ENCODE data around the gene PBX3. TPM values are rescaled to one million over a fixed set of nuclear protein-coding genes. Genes with fewer than 3 reads are reported as not detected.

Gene PBX3
- total and polyA plus RNA-seq, 10 of the 15 experiments (the other 5 are each of a cell fraction or from before 2014, with no cell fraction given): 6.7 to 146 (median 22.2) TPM

DNA sequence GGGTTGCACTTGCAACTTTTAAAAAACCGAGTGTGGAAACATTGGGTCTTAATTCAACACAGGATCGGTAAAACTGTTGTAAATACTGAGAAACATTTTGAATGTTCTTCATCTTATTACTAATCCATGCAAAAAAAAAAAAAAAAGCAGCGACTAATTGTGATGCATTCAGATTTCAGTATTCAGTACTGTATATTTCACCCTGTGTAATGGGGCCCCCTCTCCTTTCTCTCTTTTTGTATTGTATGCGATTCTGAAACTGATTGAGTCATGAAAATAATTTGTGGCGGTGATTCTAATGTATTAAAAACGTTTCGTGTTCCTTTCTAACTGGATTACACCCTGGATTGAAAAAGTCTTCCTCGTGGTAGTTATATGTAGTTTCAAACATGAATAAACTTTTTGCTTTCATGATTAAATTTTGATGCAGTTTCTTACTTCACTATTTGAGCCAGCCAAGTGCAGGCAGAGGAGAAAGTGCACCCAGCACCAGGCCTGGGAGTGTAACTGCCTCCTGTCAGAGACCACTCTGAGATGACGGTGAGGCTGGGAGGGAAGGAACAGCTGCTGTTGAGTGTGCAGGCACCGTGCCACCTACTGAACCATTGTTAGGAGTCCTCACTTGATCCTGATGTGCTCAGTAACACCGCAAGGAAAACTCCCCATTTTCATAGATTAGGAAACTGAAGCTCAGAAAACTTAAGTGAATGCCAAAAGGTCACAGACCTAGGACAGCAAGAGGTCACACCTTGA, 220.0 kb downstream of the PBX3 start (continued):
- TF ChIP-seq, protein P1, sequence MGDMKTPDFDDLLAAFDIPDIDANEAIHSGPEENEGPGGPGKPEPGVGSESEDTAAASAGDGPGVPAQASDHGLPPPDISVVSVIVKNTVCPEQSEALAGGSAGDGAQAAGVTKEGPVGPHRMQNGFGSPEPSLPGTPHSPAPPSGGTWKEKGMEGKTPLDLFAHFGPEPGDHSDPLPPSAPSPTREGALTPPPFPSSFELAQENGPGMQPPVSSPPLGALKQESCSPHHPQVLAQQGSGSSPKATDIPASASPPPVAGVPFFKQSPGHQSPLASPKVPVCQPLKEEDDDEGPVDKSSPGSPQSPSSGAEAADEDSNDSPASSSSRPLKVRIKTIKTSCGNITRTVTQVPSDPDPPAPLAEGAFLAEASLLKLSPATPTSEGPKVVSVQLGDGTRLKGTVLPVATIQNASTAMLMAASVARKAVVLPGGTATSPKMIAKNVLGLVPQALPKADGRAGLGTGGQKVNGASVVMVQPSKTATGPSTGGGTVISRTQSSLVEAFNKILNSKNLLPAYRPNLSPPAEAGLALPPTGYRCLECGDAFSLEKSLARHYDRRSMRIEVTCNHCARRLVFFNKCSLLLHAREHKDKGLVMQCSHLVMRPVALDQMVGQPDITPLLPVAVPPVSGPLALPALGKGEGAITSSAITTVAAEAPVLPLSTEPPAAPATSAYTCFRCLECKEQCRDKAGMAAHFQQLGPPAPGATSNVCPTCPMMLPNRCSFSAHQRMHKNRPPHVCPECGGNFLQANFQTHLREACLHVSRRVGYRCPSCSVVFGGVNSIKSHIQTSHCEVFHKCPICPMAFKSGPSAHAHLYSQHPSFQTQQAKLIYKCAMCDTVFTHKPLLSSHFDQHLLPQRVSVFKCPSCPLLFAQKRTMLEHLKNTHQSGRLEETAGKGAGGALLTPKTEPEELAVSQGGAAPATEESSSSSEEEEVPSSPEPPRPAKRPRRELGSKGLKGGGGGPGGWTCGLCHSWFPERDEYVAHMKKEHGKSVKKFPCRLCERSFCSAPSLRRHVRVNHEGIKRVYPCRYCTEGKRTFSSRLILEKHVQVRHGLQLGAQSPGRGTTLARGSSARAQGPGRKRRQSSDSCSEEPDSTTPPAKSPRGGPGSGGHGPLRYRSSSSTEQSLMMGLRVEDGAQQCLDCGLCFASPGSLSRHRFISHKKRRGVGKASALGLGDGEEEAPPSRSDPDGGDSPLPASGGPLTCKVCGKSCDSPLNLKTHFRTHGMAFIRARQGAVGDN (IDR thresholded peaks at IDR 0.05): no peak

DNA sequence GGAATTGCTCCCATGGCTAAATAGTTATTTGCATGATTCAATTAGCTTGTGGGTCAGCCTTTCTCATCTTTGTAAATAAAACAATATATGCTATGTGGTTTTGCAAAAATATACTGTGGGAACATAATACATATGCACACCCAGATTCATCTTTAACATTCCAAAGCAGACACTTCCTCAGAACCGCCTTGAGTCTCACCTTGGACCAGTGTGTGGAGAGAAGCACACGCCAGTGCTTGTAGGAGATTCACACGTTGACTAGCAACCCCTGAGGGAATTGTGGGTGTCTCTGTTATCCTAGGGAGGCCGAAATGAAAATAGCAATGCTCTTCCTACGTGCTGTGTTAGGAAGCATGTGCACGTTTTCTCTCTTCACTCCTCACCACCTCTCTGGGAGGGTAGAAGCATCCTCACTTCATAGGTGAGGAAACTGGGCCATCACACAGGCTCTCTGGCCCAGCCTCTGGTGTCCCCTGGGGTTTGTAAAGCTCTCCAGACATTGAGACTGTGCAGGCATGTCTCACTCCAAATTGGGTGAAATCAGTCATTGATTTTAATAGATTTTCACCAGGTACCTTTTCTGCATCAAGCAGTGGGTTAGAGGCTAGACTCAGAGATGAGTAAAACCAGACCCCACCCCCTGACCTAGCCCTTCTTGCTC, 221.7 kb downstream of the PBX3 start:
- ChIA-PET POLR2A (no interaction called here), SMC1A (ENCODE audit: uncharacterized antibody, unreplicated experiment) (interaction anchor here (1.3 kb wide), 1 partner anchor 10 kb away, joined by 4 read pairs; no protein-coding TSS in a partner anchor), CTCF (no interaction called here), RAD21 (ENCODE audit: unreplicated experiment) (no interaction called here)
- TF ChIP-seq MEF2B (IDR thresholded peaks at IDR 0.05; ENCODE audit: partially characterized antibody, poor library complexity, severe bottlenecking) (peak; percentile 83), CREB1 (IDR thresholded peaks at IDR 0.05; ENCODE audit: low read depth) (no peak), POLR2A (IDR thresholded peaks at IDR 0.05; ENCODE audit: low read depth, low read length) (0 out of 2 replicates have a peak, but pooled peaks have one; percentile 23)
- Histone ChIP-seq H3K27me3 (replicated peaks in 1 of 2; ENCODE audit: control insufficient read depth in 2 of 2, insufficient read depth in 2 of 2, low read length in 1 of 2) (no peaks in the 10 kb centered on the region), H3K36me3 (ENCODE audit: control insufficient read depth in 2 of 2, insufficient read depth in 2 of 2, low read length in 1 of 2) (peaks cover 6 to 16% of the 10 kb centered on the region in 2 experiments), H4K20me1 (ENCODE audit: control insufficient read depth, insufficient read depth) (no peaks in the 10 kb centered on the region), H3K27ac (ENCODE audit: control insufficient read depth, insufficient read depth) (no peak overlapping the region), H3K4me1 (ENCODE audit: control insufficient read depth, insufficient read depth, low read length) (no peaks in the 10 kb centered on the region), H2AFZ (ENCODE audit: control insufficient read depth, low read depth, low read length) (no peak overlapping the region), H3K79me2 (ENCODE audit: control insufficient read depth, insufficient read depth, low read length) (no peaks in the 10 kb centered on the region), H3K9me3 (replicated peaks; ENCODE audit: control insufficient read depth, insufficient read depth, low read length) (no peaks in the 10 kb centered on the region), H3K9ac (ENCODE audit: control insufficient read depth, insufficient read depth, low read length) (no peak overlapping the region), H3K4me2 (ENCODE audit: control insufficient read depth, insufficient read depth) (no peak overlapping the region), H3K4me3 (no peak overlapping the region)
- FAIRE-seq: no peak
- in situ Hi-C loops (cut with MboI) (no loop called here), intact Hi-C loops (cut with micrococcal nuclease; ENCODE audit: unreplicated experiment) (no loop called here)
- no TSS peak for BruUV-seq (replicated peaks)
- no peak for DNase-seq (ENCODE audit: low read depth, low spot score)
- peak; percentile 40 for ATAC-seq
- WGBS (ENCODE audit: insufficient coverage, insufficient replicate concordance, low lambda C conversion rate, missing lambda C conversion rate): 31% methylated on average over 6 of the region's 6 CpGs
